HG02981 (cell line): ENCODE results near the gene WSCD2.

Source experiments
- ATAC-seq: cut with Tn5 transposase; IDR thresholded peaks from one replicate; pipeline ENCODE4 v1.9.1; 2021; ENCODE audit warnings: mild to moderate bottlenecking, moderate library complexity; ENCODE audit not compliant: unreplicated experiment

The WSCD2 gene

DNA sequence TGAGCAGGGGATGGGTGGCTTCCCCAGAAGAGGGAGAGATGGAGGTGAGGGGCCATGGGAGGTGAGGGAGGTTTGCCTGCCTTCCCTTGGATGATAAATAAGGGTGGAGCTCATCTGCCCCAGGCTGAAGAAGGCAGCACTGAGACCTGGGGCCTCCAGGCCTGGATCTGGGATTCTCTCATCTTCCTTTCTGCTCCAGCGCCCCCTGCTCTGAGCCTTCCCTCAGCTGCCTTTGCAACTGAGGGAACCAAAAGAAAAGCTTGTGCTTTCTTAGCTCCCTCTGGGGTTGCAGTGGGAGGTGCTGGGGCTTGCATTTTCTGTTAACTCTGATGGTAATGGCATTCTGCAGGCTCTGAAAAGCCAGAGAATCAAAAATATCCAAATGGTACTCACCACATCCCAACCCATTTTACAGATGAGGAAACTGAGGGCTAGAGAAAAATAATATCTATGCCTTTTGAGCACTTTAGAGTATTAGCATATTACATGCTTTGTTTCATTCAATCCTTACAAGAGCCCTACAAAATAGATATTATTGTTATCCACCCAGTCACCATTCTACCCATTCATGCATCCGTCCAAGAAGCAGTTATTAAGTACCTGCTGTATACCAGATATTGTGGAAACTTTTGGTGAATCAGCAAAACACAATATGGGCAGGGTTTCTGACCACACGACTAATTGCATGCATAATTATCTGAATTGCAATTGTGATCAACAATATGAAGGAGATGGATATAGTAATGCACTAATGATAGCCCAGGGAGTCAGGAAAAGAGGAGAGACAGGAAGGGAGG, 102.2 kb downstream of the WSCD2 start:
- ATAC-seq: no peak

- no peak for ATAC-seq
These were observed 102.9 kb downstream of the WSCD2 start for GRCh38 chr12:108231909-108232434.

- no peak for ATAC-seq
These were observed 103.5 kb downstream of the WSCD2 start for GRCh38 chr12:108232565-108232964.

- no peak for ATAC-seq
These were observed 105.1 kb downstream of the WSCD2 start for GRCh38 chr12:108234158-108234557.

DNA sequence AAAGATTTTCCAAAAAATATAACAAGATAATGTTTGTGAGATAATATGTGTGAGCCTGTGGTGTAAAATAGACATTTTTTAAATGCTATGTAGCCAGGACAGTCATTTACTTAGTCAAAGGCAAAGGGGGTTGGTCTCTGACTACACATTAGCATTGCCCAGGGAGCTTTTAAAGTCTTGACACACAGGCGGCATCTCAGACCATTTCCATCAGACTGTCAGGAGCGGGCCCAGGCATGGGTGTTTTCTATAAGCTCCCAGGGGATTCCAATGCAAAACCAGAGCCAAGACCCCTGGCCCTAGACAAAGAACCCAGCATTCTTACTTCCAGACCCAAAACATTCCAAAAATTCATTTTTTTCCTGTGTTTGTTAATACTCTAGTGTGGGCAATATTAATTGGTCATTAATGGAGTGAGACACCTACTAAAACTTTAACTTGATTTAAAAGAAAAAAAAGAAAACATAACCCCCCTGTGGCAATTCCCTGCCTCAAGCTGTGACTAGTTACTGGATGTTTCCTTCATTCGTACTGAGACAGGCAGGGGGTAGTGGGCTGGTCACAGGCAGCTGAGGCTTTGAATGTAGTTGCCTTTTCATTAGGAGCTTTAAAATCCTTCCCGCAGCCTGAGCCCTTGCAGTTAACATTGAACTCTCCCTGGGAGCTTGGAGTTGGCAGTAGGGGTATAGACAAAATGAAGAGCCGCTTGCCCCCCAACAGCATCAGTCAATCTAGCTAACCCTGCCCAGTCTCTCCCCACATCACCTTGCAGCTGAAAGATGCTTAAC, 106.3 kb downstream of the WSCD2 start:
- no peak for ATAC-seq

- ATAC-seq: no peak
These were observed 106.8 kb downstream of the WSCD2 start for GRCh38 chr12:108235985-108236263.

GRCh38 chr12:108236366-108236765, 107.3 kb downstream of the WSCD2 start:
- ATAC-seq: no peak

DNA sequence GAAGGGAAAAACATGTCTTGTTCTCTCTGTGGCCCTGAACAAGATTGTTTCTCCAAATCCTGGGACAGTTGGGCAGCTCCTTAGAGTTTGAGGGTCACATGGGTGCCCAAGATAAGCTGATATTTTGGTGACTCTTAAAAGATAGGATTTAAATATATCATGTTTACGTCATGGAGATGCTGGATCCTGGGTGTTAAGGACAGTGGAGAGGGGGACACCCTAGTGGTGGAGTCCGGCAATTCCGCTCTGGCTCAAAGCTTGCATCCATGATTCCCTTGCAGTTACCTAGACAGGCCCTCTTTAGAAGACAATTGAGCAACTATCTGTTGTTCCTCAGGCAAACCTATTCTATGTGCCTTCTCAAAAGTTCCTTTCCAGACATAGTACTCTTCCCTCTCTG, 108.2 kb downstream of the WSCD2 start:
- no peak for ATAC-seq

DNA sequence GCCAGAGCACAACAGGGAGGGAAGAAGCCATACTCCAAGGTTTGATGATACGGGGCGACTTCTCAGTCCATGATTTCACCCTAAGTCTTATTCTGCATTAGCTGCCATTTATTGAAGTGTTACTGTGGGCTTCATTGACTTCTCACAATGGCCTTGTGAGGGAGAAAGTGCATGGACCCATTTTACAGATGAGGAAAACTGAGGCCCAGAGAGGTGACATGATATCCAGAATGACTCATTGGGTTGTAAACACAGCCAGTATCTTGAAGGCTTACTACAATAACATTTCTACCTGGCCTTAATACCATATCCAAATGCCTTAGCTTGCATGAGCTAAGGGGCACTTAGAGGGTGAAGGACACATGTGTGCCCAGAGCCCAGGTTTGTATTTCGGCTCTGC, 109.4 kb downstream of the WSCD2 start:
- ATAC-seq: no peak

- ATAC-seq: no peak
These were observed 110.3 kb downstream of the WSCD2 start for GRCh38 chr12:108239378-108239777.

- ATAC-seq: no peak
These were observed 111.1 kb downstream of the WSCD2 start for GRCh38 chr12:108240027-108240785.

GRCh38 chr12:108240928-108241327, 111.8 kb downstream of the WSCD2 start:
- no peak for ATAC-seq

DNA sequence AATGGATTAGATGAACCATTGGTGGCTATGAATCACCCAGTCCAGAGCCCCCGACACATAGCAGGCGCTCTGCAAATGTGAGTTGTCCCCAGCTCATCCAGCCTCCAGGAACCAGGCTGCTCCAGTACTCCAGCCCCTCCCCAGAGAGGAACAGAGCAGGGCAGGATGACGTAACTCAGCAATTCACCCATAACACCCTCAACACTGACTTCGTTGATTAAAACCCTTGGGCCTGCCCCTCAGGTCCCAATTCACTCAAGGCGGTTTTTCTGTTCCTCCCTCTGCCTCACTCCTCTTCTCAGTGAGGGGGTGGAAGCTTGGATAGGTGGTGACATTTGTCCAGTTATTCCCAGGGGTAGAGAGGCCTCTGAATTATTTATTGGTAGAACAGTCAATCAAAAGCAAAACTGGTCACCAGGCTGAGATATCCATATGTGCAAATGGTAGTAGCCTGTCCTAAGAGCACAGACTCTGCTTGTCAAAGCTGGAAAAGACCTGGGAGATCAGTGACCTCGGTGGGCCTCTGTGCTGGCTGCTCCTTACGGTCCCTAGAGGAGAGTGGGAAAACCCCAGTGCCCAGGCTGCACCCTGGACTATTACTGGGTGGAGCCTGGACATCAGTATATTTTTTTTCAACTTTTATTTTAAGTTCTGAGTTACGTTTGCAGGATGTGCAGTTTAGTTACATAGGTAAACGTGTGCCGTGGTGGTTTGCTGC, 113.1 kb downstream of the WSCD2 start:
- ATAC-seq: no peak

- ATAC-seq: no peak
These were observed 118.0 kb downstream of the WSCD2 start for GRCh38 chr12:108247130-108247529.

DNA sequence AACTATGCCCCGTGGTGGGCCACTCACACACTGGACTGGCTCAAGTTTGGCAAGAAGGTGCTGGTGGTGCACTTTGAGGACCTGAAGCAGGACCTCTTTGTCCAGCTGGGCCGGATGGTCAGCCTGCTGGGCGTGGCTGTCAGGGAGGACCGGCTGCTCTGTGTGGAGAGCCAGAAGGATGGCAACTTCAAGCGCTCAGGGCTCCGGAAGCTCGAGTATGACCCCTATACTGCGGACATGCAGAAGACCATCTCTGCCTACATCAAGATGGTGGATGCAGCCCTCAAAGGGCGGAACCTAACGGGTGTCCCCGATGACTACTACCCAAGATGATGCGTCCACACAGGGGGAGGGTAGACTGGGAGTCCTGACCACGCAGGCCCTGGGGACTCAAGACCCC, 118.9 kb downstream of the WSCD2 start:
- ATAC-seq: no peak

GRCh38 chr12:108252523-108252922, 123.4 kb downstream of the WSCD2 start:
- ATAC-seq: no peak

- no peak for ATAC-seq
These were observed 124.5 kb downstream of the WSCD2 start for GRCh38 chr12:108253540-108253939.

- no peak for ATAC-seq
These were observed 124.9 kb downstream of the WSCD2 start for GRCh38 chr12:108254030-108254429.

- no peak for ATAC-seq
These were observed 125.6 kb downstream of the WSCD2 start for GRCh38 chr12:108254517-108255251.

GRCh38 chr12:108255252-108255602, 126.1 kb downstream of the WSCD2 start:
- no peak for ATAC-seq
